K562 (cell line): Measurements from ENCODE around the gene KIAA1958. TPM values are rescaled to one million over a fixed set of nuclear protein-coding genes. Genes with fewer than 3 reads are reported as not detected.

ENCODE experiments used
- DPF2 ChIP-seq: fragments of 450-650 bp; IDR thresholded peaks from 2 replicates; pipeline ENCODE4 v1.6.1; 2016
- ZFP30 ChIP-seq: fragments of 250-450 bp; sonication (Bioruptor Pico); IDR thresholded peaks from 2 replicates; pipeline ENCODE4 v1.8.0; 2022; ENCODE audit warnings: moderate library complexity, mild to moderate bottlenecking, inconsistent platforms, borderline replicate concordance
- polyA plus RNA-seq, 8 experiments: library from polyadenylated mRNA; depleted of rRNA in 4 of 8; stranded (reverse) in 5 of 8; unstranded in 3 of 8; fragments of >200 nt; fragmentation: Nextera tagmentation in 2 of 8; fragmentation: Illumina TruSeq in 1 of 8; extraction: Ambion mirVana in 2 of 8; extraction: Trizol in 1 of 8; gene quantifications; 2 replicates each; pipeline versions ENCODE4 v1.2.1 to v1.2.3, GENCODE V29; 2011 to 2014; ENCODE audit warnings: inconsistent platforms in 1 of 8, missing spikeins in 1 of 8
- total RNA-seq, 7 experiments: library from RNA; depleted of rRNA in 6 of 7; stranded (reverse); fragments of >200 nt in 6 of 7; fragmentation: Illumina TruSeq in 2 of 7; extraction: Trizol in 2 of 7; gene quantifications; 2 replicates each; pipeline versions ENCODE4 v1.2.1 to v1.2.3, GENCODE V29; 2011 to 2021; ENCODE audit warnings: low replicate concordance in 1 of 7
- TF ChIP-seq, protein P1 (sequence below): IDR thresholded peaks from 3 replicates; pipeline ENCODE4 v1.6.1; 2011; ENCODE audit warnings: borderline replicate concordance, mild to moderate bottlenecking, moderate library complexity; ENCODE audit not compliant: insufficient read length; ENCODE audit errors: extremely low read depth
- TF ChIP-seq, protein P2 (sequence below): fragments of 250-450 bp; sonication (Bioruptor Pico); IDR thresholded peaks from 2 replicates; pipeline ENCODE4 v1.5.0; 2020; ENCODE audit warnings: mild to moderate bottlenecking
- TF ChIP-seq, protein P3 (sequence below): fragments of 450-650 bp; IDR thresholded peaks from 2 replicates; pipeline ENCODE4 v1.6.1; 2016; ENCODE audit warnings: mild to moderate bottlenecking

KIAA1958 gene
- total and polyA plus RNA-seq, 9 of the 15 experiments (the other 6 are each of a cell fraction or from before 2014, with no cell fraction given), result 1.1 to 16.0 (median 10.1) TPM

DNA sequence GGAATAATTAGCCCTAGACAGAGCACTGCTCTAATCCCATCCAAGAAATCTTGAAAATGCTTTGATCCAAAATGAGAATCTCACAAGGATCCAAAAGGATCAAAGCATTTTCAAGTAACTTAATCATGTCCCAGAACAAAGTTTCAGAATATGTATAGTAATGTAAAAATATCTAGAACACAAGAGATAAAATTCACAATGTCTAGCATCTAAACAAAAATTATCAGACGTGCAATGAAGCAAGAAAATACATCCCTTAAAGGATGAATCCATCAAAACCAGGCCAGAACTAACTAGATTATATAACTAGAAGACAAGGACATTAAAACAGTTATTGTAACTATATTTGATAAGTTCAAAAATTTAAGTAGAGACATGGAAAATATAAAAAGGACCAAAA is 162.0 kb downstream of the KIAA1958 start (continued):
- TF ChIP-seq, protein P1, sequence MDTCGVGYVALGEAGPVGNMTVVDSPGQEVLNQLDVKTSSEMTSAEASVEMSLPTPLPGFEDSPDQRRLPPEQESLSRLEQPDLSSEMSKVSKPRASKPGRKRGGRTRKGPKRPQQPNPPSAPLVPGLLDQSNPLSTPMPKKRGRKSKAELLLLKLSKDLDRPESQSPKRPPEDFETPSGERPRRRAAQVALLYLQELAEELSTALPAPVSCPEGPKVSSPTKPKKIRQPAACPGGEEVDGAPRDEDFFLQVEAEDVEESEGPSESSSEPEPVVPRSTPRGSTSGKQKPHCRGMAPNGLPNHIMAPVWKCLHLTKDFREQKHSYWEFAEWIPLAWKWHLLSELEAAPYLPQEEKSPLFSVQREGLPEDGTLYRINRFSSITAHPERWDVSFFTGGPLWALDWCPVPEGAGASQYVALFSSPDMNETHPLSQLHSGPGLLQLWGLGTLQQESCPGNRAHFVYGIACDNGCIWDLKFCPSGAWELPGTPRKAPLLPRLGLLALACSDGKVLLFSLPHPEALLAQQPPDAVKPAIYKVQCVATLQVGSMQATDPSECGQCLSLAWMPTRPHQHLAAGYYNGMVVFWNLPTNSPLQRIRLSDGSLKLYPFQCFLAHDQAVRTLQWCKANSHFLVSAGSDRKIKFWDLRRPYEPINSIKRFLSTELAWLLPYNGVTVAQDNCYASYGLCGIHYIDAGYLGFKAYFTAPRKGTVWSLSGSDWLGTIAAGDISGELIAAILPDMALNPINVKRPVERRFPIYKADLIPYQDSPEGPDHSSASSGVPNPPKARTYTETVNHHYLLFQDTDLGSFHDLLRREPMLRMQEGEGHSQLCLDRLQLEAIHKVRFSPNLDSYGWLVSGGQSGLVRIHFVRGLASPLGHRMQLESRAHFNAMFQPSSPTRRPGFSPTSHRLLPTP, result no peak
- TF ChIP-seq ZFP30 (CRISPR knock-in tag) (no peak), DPF2 (no peak)
- TF ChIP-seq, protein P2, sequence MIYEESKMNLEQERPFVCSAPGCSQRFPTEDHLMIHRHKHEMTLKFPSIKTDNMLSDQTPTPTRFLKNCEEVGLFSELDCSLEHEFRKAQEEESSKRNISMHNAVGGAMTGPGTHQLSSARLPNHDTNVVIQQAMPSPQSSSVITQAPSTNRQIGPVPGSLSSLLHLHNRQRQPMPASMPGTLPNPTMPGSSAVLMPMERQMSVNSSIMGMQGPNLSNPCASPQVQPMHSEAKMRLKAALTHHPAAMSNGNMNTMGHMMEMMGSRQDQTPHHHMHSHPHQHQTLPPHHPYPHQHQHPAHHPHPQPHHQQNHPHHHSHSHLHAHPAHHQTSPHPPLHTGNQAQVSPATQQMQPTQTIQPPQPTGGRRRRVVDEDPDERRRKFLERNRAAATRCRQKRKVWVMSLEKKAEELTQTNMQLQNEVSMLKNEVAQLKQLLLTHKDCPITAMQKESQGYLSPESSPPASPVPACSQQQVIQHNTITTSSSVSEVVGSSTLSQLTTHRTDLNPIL, result no peak
- TF ChIP-seq, protein P3, sequence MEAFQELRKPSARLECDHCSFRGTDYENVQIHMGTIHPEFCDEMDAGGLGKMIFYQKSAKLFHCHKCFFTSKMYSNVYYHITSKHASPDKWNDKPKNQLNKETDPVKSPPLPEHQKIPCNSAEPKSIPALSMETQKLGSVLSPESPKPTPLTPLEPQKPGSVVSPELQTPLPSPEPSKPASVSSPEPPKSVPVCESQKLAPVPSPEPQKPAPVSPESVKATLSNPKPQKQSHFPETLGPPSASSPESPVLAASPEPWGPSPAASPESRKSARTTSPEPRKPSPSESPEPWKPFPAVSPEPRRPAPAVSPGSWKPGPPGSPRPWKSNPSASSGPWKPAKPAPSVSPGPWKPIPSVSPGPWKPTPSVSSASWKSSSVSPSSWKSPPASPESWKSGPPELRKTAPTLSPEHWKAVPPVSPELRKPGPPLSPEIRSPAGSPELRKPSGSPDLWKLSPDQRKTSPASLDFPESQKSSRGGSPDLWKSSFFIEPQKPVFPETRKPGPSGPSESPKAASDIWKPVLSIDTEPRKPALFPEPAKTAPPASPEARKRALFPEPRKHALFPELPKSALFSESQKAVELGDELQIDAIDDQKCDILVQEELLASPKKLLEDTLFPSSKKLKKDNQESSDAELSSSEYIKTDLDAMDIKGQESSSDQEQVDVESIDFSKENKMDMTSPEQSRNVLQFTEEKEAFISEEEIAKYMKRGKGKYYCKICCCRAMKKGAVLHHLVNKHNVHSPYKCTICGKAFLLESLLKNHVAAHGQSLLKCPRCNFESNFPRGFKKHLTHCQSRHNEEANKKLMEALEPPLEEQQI, result no peak
